ENCODE results near the gene GPSM1. TPM values are rescaled to one million over a fixed set of nuclear protein-coding genes. Genes with fewer than 3 reads are reported as not detected.
A peak's percentile ranks its signal among the peaks of the same experiment; 100 is the strongest.

Gene GPSM1
- total RNA-seq, 1 experiment from 2014 or later = 24.7 TPM

GRCh38 chr9:136312436-136312835, 14.9 kb upstream of the GPSM1 start:
- H4K5ac ChIP-seq (ENCODE audit: insufficient read length, low read depth, low read length) = no peak overlapping the region
- no peak overlapping the region for H3K9ac ChIP-seq (ENCODE audit: extremely low read depth, insufficient read length, low read length)
- Mint-ChIP-seq H3K27me3 (ENCODE audit: low read depth) (peaks cover 5% of the 10 kb centered on the region; the same call in 1 of the 2 replicates), H3K9me3 (peaks cover 13 to 15% of the 10 kb centered on the region in 2 experiments), H3K4me3 (no peak overlapping the region), H3K36me3 (ENCODE audit: insufficient read depth in 1 of 3, low read depth in 3 of 3) (peaks cover 6 to 19% (median 7%) of the 10 kb centered on the region in 3 experiments; a peak in 6 of 7 replicates), H3K4me1 (no peaks in the 10 kb centered on the region), H3K27ac (no peak overlapping the region)
- TF ChIP-seq CTCF (conservative IDR thresholded peaks at IDR 0.05) = peak; percentile 61
- no peak overlapping the region for H2BK5ac ChIP-seq (ENCODE audit: insufficient read length, low read length)
- H3K14ac ChIP-seq (ENCODE audit: insufficient read depth, low read length) = no peak overlapping the region
- no peak overlapping the region for H3K4ac ChIP-seq (ENCODE audit: low read depth, low read length)
- no peaks in the 10 kb centered on the region for H4K20me1 ChIP-seq (ENCODE audit: control insufficient read depth, insufficient read depth, insufficient read length)
- H3K9me3 ChIP-seq (ENCODE audit: control insufficient read depth, low read depth, low read length) = no peaks in the 10 kb centered on the region
- H3K4me2 ChIP-seq (ENCODE audit: insufficient read depth, insufficient read length, low read length) = no peak overlapping the region
- H2BK15ac ChIP-seq (ENCODE audit: low read depth, low read length) = no peak overlapping the region
- no peak overlapping the region for H3K56ac ChIP-seq (ENCODE audit: insufficient read length, low read depth, low read length)
- H4K8ac ChIP-seq (replicated peaks; ENCODE audit: insufficient read length, low read depth, low read length) = no peak overlapping the region
- no peak overlapping the region for H3K27ac ChIP-seq (ENCODE audit: insufficient read length, low read depth, low read length)
- H3K23me2 ChIP-seq (ENCODE audit: insufficient read length, low read depth, low read length, poor library complexity, severe bottlenecking) = no peaks in the 10 kb centered on the region
- H2AFZ ChIP-seq (ENCODE audit: low read length) = no peak overlapping the region
- no peak overlapping the region for H3K18ac ChIP-seq (ENCODE audit: insufficient read length, low read depth, low read length)
- H3K4me1 ChIP-seq (ENCODE audit: insufficient read depth, low read length) = no peaks in the 10 kb centered on the region
- no peak overlapping the region for H3K23ac ChIP-seq (ENCODE audit: insufficient read length, low read depth, low read length)
- no peak overlapping the region for H2BK20ac ChIP-seq (ENCODE audit: low read depth, low read length, poor library complexity, severe bottlenecking)
- H4K91ac ChIP-seq (ENCODE audit: insufficient read length, low read depth, low read length) = no peak overlapping the region
- H2AK5ac ChIP-seq (ENCODE audit: insufficient read length, low read length) = no peak overlapping the region
- no peak overlapping the region for H2BK120ac ChIP-seq (ENCODE audit: low read depth, low read length, poor library complexity, severe bottlenecking)
- no peaks in the 10 kb centered on the region for H3K79me1 ChIP-seq (ENCODE audit: insufficient read depth, low read depth, low read length, poor library complexity, severe bottlenecking)
- no peak overlapping the region for H3T11ph ChIP-seq (ENCODE audit: low read length)
- H3K79me2 ChIP-seq (ENCODE audit: insufficient read depth, low read length) = no peaks in the 10 kb centered on the region
- no CpG with 5 or more reads among the region's 12 CpGs for WGBS (ENCODE audit: extremely low coverage, insufficient read length, low lambda C conversion rate)
- DNase-seq = no peak
- H3K27me3 ChIP-seq (ENCODE audit: insufficient read depth, low read length) = no peaks in the 10 kb centered on the region
- no peak overlapping the region for H2BK12ac ChIP-seq (ENCODE audit: insufficient read length, low read depth, low read length)
